OCI-LY7 (cell line): ENCODE results near the gene GNG13.

Source experiments
- CTCF ChIP-seq: fragments of 200-600 bp; sonication (generic); conservative IDR thresholded peaks from 2 replicates; pipeline ENCODE4 v1.5.1; 2014; ENCODE audit warnings: mild to moderate bottlenecking, antibody characterized with exemption, low read length, moderate library complexity, mixed read lengths
- EZH2phosphoT487 ChIP-seq: fragments of 200-600 bp; sonication (generic); IDR thresholded peaks from 2 replicates; pipeline ENCODE4 v1.6.1; 2018; ENCODE audit warnings: low read depth, borderline replicate concordance, mild to moderate bottlenecking, mixed run types, antibody characterized with exemption, low read length, moderate library complexity, mixed read lengths

- TF ChIP-seq CTCF (no peak), EZH2phosphoT487 (no peak)
Observed at GRCh38 chr16:762595-763268, 37.8 kb downstream of the GNG13 start.
